Measurements from ENCODE around the gene NCKAP5. TPM values are rescaled to one million over a fixed set of nuclear protein-coding genes. Genes with fewer than 3 reads are reported as not detected.

Gene NCKAP5
- total RNA-seq, 4 donors from 2014 or later = 0.55 to 6.6 (median 3.3) TPM; not detected in 1

GRCh38 chr2:132645722-132646539 lies 922.3 kb downstream of the NCKAP5 start:
- Histone ChIP-seq H3K27ac (no peak overlapping the region), H3K4me1 (no peaks in the 10 kb centered on the region), H3K9me3 (no peaks in the 10 kb centered on the region), H3K36me3 (no peaks in the 10 kb centered on the region), H3K27me3 (no peaks in the 10 kb centered on the region), H3K4me3 (no peak overlapping the region)
- DNase-seq = no peak
- intact Hi-C loops (cut with DNase I; ENCODE audit: low total_unique reads) = no loop called here
- TF ChIP-seq POLR2A (IDR thresholded peaks at IDR 0.05) (no peak), CTCF (IDR thresholded peaks at IDR 0.05) (no peak)

- Histone ChIP-seq H3K36me3 (no peaks in the 10 kb centered on the region), H3K27ac (no peak overlapping the region), H3K9me3 (no peaks in the 10 kb centered on the region), H3K4me1 (no peaks in the 10 kb centered on the region), H3K4me3 (no peak overlapping the region), H3K27me3 (no peaks in the 10 kb centered on the region)
- TF ChIP-seq POLR2A (IDR thresholded peaks at IDR 0.05) (no peak), CTCF (IDR thresholded peaks at IDR 0.05) (no peak)
- intact Hi-C loops (cut with DNase I; ENCODE audit: low total_unique reads) = no loop called here
- DNase-seq = no peak
Measured at GRCh38 chr2:132645176-132645575, 923.1 kb downstream of the NCKAP5 start.

GRCh38 chr2:132642415-132642814 lies 925.8 kb downstream of the NCKAP5 start:
- H3K36me3 ChIP-seq = no peaks in the 10 kb centered on the region
- H3K27ac ChIP-seq = no peak overlapping the region
- TF ChIP-seq POLR2A (IDR thresholded peaks at IDR 0.05) (no peak), CTCF (IDR thresholded peaks at IDR 0.05) (no peak)
- no peaks in the 10 kb centered on the region for H3K4me1 ChIP-seq
- H3K9me3 ChIP-seq = no peaks in the 10 kb centered on the region
- no peaks in the 10 kb centered on the region for H3K27me3 ChIP-seq
- no peak for DNase-seq
- intact Hi-C loops (cut with DNase I; ENCODE audit: low total_unique reads) = no loop called here
- H3K4me3 ChIP-seq = no peak overlapping the region

- Histone ChIP-seq H3K27me3 (no peaks in the 10 kb centered on the region), H3K4me3 (no peak overlapping the region), H3K4me1 (no peaks in the 10 kb centered on the region), H3K9me3 (no peaks in the 10 kb centered on the region), H3K36me3 (no peaks in the 10 kb centered on the region), H3K27ac (no peak overlapping the region)
- intact Hi-C loops (cut with DNase I; ENCODE audit: low total_unique reads) = no loop called here
- DNase-seq = no peak
- TF ChIP-seq POLR2A (IDR thresholded peaks at IDR 0.05) = no peak
Measured at GRCh38 chr2:132641819-132642218, 926.4 kb downstream of the NCKAP5 start.

- H3K27me3 ChIP-seq = no peaks in the 10 kb centered on the region
- no peaks in the 10 kb centered on the region for H3K4me1 ChIP-seq
- H3K27ac ChIP-seq = no peak overlapping the region
- H3K36me3 ChIP-seq = no peaks in the 10 kb centered on the region
- intact Hi-C loops (cut with DNase I; ENCODE audit: low total_unique reads) = no loop called here
- H3K9me3 ChIP-seq = no peaks in the 10 kb centered on the region
- H3K4me3 ChIP-seq = no peak overlapping the region
- no peak for TF ChIP-seq POLR2A (IDR thresholded peaks at IDR 0.05)
- no peak for TF ChIP-seq CTCF (IDR thresholded peaks at IDR 0.05)
- DNase-seq = no peak
Measured at GRCh38 chr2:132640116-132640515, 928.1 kb downstream of the NCKAP5 start.
